Pons (tissue), 1 donor: ENCODE data around the gene HID1.
"Not testable (repeated sequence)": the region's sequence is repeated elsewhere in the genome, so short reads cannot be mapped to it uniquely, and the experiment has no call there.

Source experiments
- DNase-seq: peaks from one replicate; pipeline ENCODE4 v3.0.0-alpha.2; 2016; ENCODE audit warnings: low spot score

The HID1 gene

GRCh38 chr17:74972107-74972972, at the start of gene HID1:
Gene HID1 (minus strand): TSS chr17:74972759. CDS start chr17:74972656, 103 bp downstream.
- DNase-seq = peak; percentile 53

GRCh38 chr17:75020331-75021110, 48.0 kb upstream of the HID1 start:
- peak; percentile 90 for DNase-seq

DNA sequence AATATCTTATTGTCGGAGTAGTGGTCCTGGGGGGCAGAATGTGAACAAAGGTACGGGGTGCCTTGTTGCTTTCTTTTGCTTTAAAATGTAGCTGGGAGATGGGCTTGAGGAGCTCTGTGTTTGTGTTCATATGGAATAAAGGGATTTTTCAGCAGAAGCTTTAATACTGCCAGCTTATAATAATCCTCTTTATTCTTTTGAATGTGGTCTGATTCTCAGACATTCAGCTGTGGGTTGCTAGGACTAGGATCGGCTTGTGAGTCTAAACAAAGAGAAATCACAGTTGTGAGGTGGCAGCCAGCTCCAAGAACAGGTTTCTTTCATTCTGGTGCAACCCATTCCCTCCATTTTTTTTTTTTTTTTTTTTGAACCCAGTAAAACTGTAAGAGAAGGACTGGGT, 47.2 kb upstream of the HID1 start:
- peak; percentile 82 for DNase-seq

DNA sequence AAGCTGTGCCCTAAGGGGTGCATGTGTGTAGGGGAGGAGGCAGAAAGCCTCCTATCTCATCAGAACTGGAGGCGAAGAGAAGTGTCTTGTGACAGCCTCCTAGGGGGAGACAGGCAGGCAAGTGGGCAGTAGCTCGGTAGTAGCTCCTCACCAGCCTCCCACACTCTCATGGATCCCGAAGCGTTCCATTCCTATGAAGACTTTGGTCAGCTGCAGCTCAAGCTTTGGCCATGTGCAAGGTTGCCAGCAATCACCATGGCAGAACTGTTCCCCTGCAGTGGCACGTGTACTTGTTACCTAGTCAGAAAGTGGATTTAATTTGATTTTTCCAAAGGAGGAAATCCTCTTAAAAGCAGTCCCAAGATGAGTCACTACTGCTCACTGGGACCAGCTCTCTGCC, 46.6 kb upstream of the HID1 start:
- DNase-seq = peak; percentile 45

- DNase-seq = peak; percentile 46
Measured at GRCh38 chr17:75013092-75013559, 40.6 kb upstream of the HID1 start.

DNA sequence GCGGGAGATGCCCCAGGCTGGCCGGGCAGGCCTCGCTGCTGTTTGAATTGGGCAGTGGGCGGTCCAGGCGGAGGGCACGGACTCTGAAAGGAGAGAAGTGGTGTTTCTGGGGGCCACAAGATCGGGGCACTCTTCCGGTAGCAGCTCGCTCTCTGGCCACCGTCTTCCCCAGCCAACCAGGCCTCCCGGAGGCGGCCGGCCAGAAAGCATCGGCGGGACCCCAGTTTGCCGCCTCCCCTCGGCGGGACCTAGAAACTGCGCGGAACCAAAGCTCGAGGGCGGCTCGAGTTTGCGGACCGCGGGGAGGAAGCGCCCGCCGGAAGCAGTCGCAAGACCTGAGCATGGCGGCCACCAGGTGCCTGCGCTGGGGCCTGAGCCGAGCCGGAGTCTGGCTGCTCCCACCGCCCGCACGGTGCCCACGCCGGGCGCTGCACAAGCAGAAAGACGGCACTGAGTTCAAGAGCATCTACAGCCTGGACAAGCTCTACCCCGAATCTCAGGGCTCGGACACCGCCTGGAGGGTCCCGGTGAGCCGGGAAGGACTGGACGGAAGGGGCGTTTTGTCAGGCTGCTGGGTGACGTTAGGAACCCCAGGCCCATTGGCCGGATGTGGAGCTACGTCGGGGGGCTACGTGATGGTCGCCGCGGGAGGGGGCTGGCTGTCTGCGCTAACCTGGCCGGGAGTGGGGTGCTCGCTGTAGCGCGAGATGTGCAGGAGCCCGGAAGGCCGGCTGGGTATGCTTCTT, 40.0 kb upstream of the HID1 start, which contains the start of gene MRPL58:
Gene MRPL58, plus strand, starts transcription at position 325 of the 746 bp plus-strand sequence. Its CDS starts 17 bp downstream, at position 342.
- DNase-seq = peak; percentile 69

DNA sequence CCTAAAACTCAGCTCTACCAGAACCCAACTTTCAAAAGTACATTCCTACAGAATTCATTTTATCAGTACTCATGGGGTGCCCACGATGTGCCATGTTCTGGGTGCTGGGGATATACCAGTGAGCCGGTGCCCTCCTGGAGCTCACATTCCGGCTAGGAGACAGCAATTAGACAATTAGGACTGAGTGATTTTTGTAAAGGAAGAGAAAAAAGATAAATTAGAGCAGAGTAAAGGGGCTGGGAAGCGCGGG, 39.5 kb upstream of the HID1 start:
- DNase-seq = no peak

GRCh38 chr17:75011401-75012095, 39.0 kb upstream of the HID1 start:
- DNase-seq = peak; percentile 64

DNA sequence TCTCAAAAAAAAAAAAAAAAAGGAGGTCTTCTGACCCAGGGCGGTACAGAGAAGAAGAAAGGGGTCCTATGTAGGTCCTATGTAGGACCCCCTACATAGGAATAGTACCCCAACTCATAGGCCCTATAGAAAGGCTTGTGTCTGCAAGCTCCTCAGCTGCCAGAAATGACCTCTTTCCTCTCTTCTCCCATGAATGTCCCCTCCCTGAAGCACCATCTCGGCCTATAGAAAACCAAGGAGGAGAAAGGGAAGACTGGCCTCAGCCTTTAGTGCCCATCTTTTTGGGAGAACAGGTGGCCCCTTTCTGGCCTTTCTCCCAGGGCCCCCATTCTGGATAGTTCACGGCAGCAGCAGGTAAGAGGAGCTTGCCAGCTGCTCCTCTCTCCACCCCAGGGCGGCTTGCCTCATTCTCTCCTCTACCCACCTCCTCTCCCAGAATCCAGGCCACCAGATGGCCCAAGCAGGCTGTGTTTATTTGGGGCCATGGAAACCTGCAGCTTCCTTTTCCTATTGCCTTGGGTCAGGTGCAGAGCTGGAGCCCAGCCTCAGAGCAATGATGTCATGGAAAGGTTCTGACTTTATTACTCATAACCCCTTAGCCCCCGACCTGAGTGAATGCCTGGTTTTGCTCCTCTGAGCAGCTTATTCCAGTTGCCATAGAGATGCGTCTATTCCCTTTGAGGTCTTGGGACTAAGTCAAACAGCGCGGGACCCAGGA, 38.3 kb upstream of the HID1 start:
- DNase-seq = peak; percentile 34

DNA sequence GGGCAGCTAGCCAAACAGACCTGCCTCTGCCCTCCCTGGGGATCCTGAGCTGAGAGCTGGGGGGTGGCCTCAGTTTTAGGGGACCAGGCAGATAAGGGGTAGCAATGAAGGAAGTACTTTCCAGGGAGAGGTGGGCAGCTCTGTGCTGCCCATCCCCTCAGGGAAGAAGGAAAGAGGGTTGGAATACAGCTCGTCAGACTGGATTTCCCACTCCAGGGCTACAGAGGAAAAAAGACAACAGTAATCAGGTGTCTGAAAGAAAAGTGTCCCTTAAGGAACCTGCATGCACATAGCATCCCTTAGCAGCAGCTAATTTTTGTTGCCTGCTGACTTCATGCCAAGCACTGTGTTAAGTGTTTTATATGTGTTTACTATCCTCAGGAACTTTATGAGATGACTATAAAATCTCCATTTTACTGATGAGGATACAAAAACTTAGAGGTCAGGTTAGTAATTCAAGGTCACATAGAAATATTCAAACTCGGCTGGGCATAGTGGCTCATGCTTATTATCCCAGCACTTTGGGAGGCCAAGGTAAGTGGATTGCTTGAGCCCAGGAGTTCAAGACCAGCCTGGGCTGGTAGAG, 36.7 kb upstream of the HID1 start:
- no peak for DNase-seq

GRCh38 chr17:75008373-75008772, 35.8 kb upstream of the HID1 start:
- DNase-seq = no peak

DNA sequence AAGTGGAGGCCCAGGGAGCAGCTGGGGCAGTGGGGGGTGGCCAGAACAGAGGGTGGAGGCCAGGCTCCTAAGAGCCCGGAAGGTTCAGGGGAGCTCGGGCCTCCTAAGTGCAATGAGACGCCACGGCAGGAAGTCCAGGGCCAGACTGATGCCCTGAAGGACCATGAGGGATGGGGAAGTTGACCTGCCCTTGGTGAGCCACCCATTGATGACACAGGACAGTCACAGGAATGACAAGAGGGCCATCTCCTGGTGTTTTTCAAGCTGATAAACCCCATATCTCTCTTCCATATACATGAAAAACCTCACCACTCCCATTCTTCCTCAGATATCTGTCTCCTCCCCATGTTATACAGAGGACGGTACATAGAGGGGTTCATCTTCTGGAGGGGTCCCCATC, 34.1 kb upstream of the HID1 start:
- DNase-seq = no peak

GRCh38 chr17:75006084-75006483, 33.5 kb upstream of the HID1 start:
- not testable (repeated sequence) for DNase-seq

- no peak for DNase-seq
Measured at GRCh38 chr17:75005291-75005690, 32.7 kb upstream of the HID1 start.

GRCh38 chr17:75004371-75004770, 31.8 kb upstream of the HID1 start:
- DNase-seq = no peak

DNA sequence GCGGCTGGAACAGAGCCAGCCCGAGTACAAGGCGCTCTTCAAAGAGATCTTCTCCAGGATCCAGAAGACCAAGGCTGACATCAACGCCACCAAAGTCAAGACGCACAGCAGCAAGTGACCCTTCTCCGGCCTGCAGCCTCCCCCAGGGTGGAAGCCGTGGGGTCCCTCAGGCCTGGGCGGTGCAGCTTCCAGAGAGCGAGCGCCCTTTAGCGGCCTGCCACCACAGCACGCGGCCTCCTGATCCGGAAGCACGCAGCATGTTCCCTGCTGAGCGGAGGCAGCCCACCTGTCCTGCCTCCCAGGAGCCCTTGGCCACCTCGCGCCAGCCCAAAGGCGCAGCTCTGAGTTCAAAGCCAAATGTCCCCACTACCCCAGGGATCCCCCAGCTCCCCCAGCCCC, 31.4 kb upstream of the HID1 start:
- DNase-seq = no peak

DNA sequence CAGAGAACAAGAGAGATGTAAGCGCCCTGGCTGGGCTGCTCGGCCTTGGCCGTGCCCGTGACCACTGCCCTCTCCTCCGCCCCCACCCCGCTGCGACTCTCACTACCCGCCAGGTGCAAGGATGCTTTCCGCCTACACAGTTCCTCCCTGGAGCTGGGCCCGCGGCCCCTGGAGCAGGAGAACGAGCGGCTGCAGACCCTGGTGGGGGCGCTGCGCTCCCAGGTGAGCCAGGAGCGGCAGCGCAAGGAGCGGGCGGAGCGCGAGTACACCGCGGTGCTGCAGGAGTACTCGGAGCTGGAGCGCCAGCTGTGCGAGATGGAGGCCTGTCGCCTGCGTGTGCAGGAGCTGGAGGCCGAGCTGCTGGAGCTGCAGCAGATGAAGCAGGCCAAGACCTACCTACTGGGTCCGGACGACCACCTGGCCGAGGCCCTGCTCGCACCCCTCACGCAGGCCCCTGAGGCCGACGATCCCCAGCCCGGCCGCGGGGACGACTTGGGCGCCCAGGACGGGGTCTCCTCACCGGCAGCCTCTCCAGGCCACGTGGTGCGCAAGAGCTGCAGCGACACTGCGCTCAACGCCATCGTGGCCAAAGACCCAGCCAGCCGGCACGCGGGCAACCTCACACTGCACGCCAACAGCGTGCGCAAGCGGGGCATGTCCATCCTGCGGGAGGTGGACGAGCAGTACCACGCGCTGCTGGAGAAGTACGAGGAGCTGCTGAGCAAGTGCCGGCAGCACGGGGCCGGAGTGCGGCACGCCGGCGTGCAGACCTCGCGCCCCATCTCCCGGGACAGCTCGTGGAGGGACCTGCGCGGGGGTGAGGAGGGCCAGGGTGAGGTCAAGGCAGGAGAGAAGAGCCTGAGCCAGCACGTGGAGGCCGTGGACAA, 30.8 kb upstream of the HID1 start:
- DNase-seq = no peak

DNA sequence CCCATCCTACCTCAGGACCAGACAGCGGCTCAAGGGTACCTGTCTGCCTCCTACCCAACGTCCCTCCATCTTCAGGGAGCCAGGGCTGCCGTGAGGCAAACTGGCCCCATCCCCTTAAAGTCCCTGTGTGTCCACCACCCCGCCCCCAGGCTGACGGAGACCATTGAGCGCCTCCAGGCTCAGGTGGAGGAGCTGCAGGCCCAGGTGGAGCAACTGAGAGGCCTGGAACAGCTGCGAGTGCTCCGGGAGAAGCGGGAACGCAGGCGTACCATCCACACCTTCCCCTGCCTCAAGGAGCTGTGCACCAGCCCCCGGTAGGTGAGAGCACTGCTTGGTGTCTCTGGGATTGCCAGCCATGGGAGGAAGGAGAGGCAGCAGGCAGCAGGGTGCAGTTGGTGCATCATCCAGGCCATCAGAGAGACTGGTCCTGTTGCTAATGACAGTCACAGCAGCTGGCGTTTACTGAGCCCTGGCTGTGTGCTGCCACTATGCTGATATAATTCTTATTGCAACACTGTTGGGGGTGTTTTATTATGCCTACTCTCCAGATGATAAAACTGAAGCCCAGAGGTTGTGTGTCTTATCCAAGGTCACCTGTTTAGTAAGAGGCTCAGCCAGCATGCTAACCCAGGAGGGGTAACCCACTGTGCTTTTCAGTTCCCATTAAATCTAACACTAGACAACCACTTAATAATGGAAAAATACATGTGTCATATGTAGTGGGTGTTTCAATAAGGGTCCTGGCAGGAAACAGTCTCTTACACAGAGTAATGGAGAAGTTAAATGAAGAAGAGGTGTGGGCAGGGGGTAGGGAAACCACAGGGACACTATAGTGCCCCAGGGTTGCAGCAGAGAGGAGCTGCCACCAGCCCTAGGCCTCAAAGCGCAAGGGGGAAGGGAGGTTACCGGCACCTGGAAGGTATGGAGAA, 29.6 kb upstream of the HID1 start:
- DNase-seq = no peak

- no peak for DNase-seq
Measured at GRCh38 chr17:74999523-74999922, 27.0 kb upstream of the HID1 start.
